GOT3 (cell line): ENCODE measurements around the gene CCNI.
"Not testable (repeated sequence)": the region's sequence is repeated elsewhere in the genome, so short reads cannot be mapped to it uniquely, and the experiment has no call there.

Source experiments
- DNase-seq: peaks from one replicate; lab custom pipeline; 2025; ENCODE audit warnings: mixed read lengths; lab: John Stamatoyannopoulos, UW

Gene CCNI

GRCh38 chr4:77080806-77081205 lies 5.0 kb upstream of the CCNI start:
- DNase-seq: not testable (repeated sequence)

GRCh38 chr4:77079281-77079680 lies 3.5 kb upstream of the CCNI start:
- no peak for DNase-seq

- no peak for DNase-seq
Observed at GRCh38 chr4:77078401-77078800, 2.6 kb upstream of the CCNI start.

- no peak for DNase-seq
Observed at GRCh38 chr4:77076889-77077635, 1.3 kb upstream of the CCNI start.

GRCh38 chr4:77074981-77075855 lies 571 bp downstream of the CCNI start:
- DNase-seq: no peak

- no peak for DNase-seq
Observed at GRCh38 chr4:77074381-77074831, 1.4 kb downstream of the CCNI start.

- DNase-seq: no peak
Observed at GRCh38 chr4:77073981-77074380, 1.8 kb downstream of the CCNI start.

- no peak for DNase-seq
Observed at GRCh38 chr4:77073106-77073809, 2.5 kb downstream of the CCNI start.

- no peak for DNase-seq
Observed at GRCh38 chr4:77072195-77072753, 3.5 kb downstream of the CCNI start.

GRCh38 chr4:77069514-77069913 lies 6.3 kb downstream of the CCNI start:
- not testable (repeated sequence) for DNase-seq

GRCh38 chr4:77065382-77065781 lies 10.4 kb downstream of the CCNI start:
- DNase-seq: no peak

GRCh38 chr4:77062856-77063255 lies 12.9 kb downstream of the CCNI start:
- DNase-seq: no peak

- DNase-seq: no peak
Observed at GRCh38 chr4:77052352-77052751, 23.4 kb downstream of the CCNI start.

- no peak for DNase-seq
Observed at GRCh38 chr4:77050962-77051361, 24.8 kb downstream of the CCNI start.

- DNase-seq: no peak
Observed at GRCh38 chr4:77047037-77047436, 28.8 kb downstream of the CCNI start.

- DNase-seq: no peak
Observed at GRCh38 chr4:77045490-77045889, 30.3 kb downstream of the CCNI start.

GRCh38 chr4:77044461-77045150 lies 31.2 kb downstream of the CCNI start:
- no peak for DNase-seq

GRCh38 chr4:77043507-77044136 lies 32.2 kb downstream of the CCNI start:
- DNase-seq: no peak

GRCh38 chr4:77040854-77041725 lies 34.7 kb downstream of the CCNI start:
- no peak for DNase-seq

GRCh38 chr4:77040270-77040669 lies 35.5 kb downstream of the CCNI start:
- no peak for DNase-seq
